Dendritic cell treated with granulocyte-macrophage colony-stimulating factor and Interleukin-4, amounts not matched to agents 40 ng/mL and 50 ng/mL, for 4 days (primary cell): ENCODE results near the gene ADAMTS17.

Experiments used
- H3K27ac Mint-ChIP-seq: one replicate; pipeline ENCODE4 v1.8.0; 2022; ENCODE audit warnings: mild to moderate bottlenecking, mixed read lengths
- H3K27me3 Mint-ChIP-seq: one replicate; pipeline ENCODE4 v1.8.0; 2022; ENCODE audit warnings: mild to moderate bottlenecking, mixed read lengths
- H3K36me3 Mint-ChIP-seq: one replicate; pipeline ENCODE4 v1.8.0; 2022; ENCODE audit warnings: low read depth, mixed read lengths
- H3K4me1 Mint-ChIP-seq: one replicate; pipeline ENCODE4 v1.8.0; 2022; ENCODE audit warnings: low read depth, mixed read lengths
- H3K4me3 Mint-ChIP-seq: one replicate; pipeline ENCODE4 v1.8.0; 2022; ENCODE audit warnings: mild to moderate bottlenecking, moderate library complexity, mixed read lengths
- H3K9me3 Mint-ChIP-seq: one replicate; pipeline ENCODE4 v1.8.0; 2022; ENCODE audit warnings: mixed read lengths
- intact Hi-C: fragments of 100-400 bp; cut with micrococcal nuclease; formaldehyde crosslinking; loops from one replicate; pipeline ENCODE4 v1.15.0; 2022

Gene ADAMTS17

GRCh38 chr15:100113351-100114080 lies 228.3 kb downstream of the ADAMTS17 start:
- Mint-ChIP-seq H3K9me3 (peaks cover 11% of the 10 kb centered on the region), H3K27ac (no peak overlapping the region), H3K4me3 (no peak overlapping the region), H3K36me3 (no peaks in the 10 kb centered on the region), H3K4me1 (no peaks in the 10 kb centered on the region), H3K27me3 (peaks cover 10% of the 10 kb centered on the region)
- intact Hi-C loops: no loop called here

DNA sequence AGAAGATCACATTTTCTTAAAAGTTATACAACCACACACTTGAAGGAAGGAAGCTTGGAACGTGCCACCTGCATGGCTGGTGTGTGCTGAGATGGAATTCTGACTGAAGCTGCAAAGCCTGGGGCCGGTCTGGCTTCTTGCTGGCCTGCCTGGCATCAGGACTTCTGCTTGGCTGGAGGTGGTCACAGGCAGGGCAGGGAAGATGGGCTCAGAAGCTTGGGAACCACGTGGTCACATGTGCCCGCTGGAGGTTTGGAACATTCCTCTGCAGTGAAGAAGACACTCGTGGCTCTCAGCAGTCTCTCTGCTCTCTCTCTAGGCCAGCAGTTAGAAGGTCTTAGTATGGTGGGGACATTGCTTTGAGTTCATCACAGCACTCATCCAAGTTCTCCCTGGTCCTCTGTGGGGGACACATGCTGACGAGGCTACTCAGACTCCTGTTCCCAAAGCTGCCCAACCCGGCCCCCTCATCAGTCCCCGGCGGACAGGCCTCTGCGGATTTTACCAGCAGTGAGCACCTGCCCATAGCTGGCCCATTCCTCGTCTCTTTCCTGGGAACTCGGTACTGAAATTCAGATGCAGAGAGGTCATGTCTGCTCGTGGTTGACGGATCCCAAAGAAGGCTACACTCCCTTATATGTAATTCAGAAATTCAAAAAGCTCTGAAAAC lies 229.0 kb downstream of the ADAMTS17 start:
- H3K27ac Mint-ChIP-seq: no peak overlapping the region
- intact Hi-C loops: no loop called here
- no peaks in the 10 kb centered on the region for H3K36me3 Mint-ChIP-seq
- no peak overlapping the region for H3K4me3 Mint-ChIP-seq
- H3K4me1 Mint-ChIP-seq: no peaks in the 10 kb centered on the region
- peaks cover 10% of the 10 kb centered on the region for H3K27me3 Mint-ChIP-seq
- peaks cover 4% of the 10 kb centered on the region for H3K9me3 Mint-ChIP-seq

DNA sequence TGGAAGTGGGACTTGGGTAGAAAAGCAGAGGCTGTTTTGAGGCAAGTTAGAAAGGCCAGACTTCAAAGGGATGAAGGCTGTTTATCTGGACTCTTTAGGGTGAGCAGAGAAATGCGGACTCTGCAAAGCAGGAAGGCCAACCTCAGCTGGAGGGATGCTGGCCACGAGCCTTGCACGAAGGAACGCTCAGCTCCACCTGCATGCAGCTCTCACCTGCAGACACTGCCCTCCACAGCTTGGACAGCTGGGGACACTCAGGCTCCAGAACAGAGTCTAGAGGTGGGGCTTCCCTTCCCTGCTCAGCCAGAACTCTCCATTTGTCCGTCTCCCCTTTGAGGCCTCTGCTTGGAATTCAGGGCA lies 229.7 kb downstream of the ADAMTS17 start:
- no peaks in the 10 kb centered on the region for H3K4me1 Mint-ChIP-seq
- H3K27me3 Mint-ChIP-seq: peaks cover 10% of the 10 kb centered on the region
- H3K4me3 Mint-ChIP-seq: no peak overlapping the region
- H3K27ac Mint-ChIP-seq: no peak overlapping the region
- intact Hi-C loops: no loop called here
- no peaks in the 10 kb centered on the region for H3K36me3 Mint-ChIP-seq
- no peaks in the 10 kb centered on the region for H3K9me3 Mint-ChIP-seq

DNA sequence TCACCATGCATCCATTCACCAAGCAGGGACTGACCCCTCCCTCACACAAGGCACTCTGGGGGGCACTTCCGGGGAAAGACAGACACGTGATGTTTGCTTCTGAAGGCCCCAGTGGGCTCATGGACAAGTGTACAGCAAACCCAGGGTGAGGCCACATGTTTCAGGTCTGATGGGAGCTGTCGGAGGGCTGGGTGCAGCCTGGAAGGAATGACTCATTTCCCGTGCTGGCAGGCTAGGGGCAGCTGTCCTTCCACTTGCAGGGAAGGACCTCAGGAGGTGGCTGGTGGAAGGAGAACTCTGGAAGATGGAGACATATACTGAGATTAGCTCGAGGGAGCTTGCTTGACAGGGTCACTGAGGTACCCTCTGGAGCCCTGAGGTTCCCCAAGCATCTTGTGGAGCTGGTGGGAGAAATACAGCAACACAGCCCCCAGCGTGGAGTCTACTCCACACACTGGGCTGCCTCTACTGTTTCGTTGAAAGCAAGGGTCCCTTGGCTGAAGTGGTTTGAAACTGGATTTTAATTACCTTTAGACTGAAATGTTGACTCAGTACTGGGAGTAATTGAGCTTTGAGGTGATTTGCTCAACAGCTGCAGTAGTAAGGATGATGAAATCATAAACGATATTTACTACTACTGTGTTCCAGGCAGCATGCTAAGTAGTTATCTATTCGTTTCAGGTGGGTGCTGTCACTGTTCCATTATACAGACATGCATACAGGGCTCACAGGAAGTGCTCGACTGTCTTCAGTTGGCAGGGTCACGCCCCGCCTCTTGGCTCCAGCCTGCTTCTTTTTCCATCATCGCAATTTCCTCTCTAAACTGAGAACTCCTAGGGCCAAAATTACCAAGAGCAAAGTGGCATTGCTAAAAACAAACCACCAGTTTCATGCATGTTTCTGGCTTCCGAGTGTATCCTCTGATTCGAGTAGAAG lies 230.4 kb downstream of the ADAMTS17 start:
- Mint-ChIP-seq H3K27me3 (peaks cover 10% of the 10 kb centered on the region), H3K27ac (no peak overlapping the region), H3K9me3 (no peaks in the 10 kb centered on the region), H3K4me3 (no peak overlapping the region), H3K36me3 (no peaks in the 10 kb centered on the region), H3K4me1 (no peaks in the 10 kb centered on the region)
- intact Hi-C loops: no loop called here

- intact Hi-C loops: no loop called here
- Mint-ChIP-seq H3K36me3 (no peaks in the 10 kb centered on the region), H3K27me3 (peaks cover 3% of the 10 kb centered on the region), H3K27ac (no peak overlapping the region), H3K4me3 (no peak overlapping the region), H3K4me1 (no peaks in the 10 kb centered on the region), H3K9me3 (no peaks in the 10 kb centered on the region)
Measured at GRCh38 chr15:100109486-100110035, 232.2 kb downstream of the ADAMTS17 start.

DNA sequence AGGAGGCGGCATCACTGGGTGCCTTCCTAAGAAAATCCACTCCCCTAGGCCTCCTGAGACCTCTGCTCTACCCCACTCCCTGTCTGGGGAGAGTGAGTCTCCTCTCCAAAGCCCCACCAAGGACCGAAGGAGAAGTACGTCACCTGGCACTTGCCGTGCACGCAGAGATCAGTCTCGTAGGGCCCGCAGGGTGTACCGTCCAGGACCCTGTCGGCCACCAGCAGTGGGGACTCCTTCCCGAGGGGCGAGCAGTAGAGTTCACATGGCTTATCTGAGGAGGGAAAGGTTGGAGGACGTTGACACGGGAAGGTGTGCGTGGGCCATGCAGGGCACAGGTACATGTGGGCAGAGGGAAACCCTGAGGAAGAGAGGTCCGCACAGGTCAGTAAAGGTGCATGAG lies 232.9 kb downstream of the ADAMTS17 start:
- no peaks in the 10 kb centered on the region for H3K36me3 Mint-ChIP-seq
- H3K27ac Mint-ChIP-seq: no peak overlapping the region
- H3K9me3 Mint-ChIP-seq: no peaks in the 10 kb centered on the region
- intact Hi-C loops: no loop called here
- H3K27me3 Mint-ChIP-seq: no peaks in the 10 kb centered on the region
- H3K4me1 Mint-ChIP-seq: no peaks in the 10 kb centered on the region
- no peak overlapping the region for H3K4me3 Mint-ChIP-seq

GRCh38 chr15:100108346-100108745 lies 233.4 kb downstream of the ADAMTS17 start:
- intact Hi-C loops: no loop called here
- Mint-ChIP-seq H3K27ac (no peak overlapping the region), H3K9me3 (no peaks in the 10 kb centered on the region), H3K36me3 (no peaks in the 10 kb centered on the region), H3K4me1 (no peaks in the 10 kb centered on the region), H3K4me3 (no peak overlapping the region), H3K27me3 (no peaks in the 10 kb centered on the region)

DNA sequence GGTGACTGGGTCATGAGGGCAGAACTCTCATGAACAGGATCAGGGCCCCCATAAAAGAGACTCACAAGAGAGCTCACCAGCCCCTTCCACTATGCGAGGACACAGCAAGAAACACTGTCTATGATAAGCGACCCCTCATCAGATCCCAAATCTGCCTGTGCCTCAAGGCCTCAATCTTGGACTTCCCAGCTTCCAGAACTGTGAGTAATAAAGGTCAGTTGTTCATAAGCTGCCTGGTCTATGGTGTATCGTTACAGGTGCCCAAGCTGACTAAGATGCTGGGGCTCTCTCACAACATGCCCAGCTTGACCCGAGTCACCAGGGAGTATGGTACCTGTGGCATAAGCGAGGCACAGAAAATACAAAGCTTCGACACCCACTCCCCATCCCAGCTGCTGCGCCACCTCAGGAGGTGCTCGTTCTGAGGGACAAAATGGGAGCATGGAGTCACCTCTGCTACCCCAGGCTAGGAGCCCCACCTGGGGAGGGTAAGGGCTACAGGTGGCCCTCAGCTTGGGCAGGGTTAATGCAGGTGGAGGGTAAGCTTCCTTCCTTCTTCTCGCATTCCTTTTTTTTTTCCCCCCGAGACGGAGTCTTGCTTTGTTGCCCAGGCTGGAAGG lies 234.1 kb downstream of the ADAMTS17 start:
- Mint-ChIP-seq H3K36me3 (no peaks in the 10 kb centered on the region), H3K4me3 (no peak overlapping the region)
- intact Hi-C loops: no loop called here

DNA sequence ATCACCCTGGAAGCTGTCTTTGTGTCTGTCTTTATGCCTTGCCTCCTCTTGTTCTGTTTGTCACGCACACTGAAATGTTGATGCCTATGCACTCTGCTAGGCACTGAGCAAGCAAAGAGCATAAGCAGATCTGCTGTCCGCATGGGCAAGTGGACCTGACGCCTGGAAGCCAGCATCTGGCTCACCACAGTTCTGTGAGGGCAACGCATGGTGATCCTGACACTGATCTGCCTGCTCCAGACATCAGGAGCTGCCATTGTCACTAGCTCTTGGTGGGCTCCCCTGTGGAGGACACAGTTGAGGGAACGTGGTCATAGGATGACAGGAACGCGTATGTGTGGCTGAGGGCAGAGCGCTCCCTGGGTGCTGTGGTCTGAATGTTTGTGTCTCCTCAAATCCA lies 234.6 kb downstream of the ADAMTS17 start:
- no peak overlapping the region for H3K4me3 Mint-ChIP-seq
- H3K27me3 Mint-ChIP-seq: no peaks in the 10 kb centered on the region
- H3K4me1 Mint-ChIP-seq: no peaks in the 10 kb centered on the region
- H3K27ac Mint-ChIP-seq: no peak overlapping the region
- H3K9me3 Mint-ChIP-seq: no peaks in the 10 kb centered on the region
- intact Hi-C loops: no loop called here
- no peaks in the 10 kb centered on the region for H3K36me3 Mint-ChIP-seq

More for the DNA sequence above, 234.1 kb downstream of the ADAMTS17 start:
- H3K4me1 Mint-ChIP-seq: no peaks in the 10 kb centered on the region
- no peak overlapping the region for H3K27ac Mint-ChIP-seq
- no peaks in the 10 kb centered on the region for H3K9me3 Mint-ChIP-seq
- H3K27me3 Mint-ChIP-seq: no peaks in the 10 kb centered on the region

GRCh38 chr15:100106732-100107131 lies 235.0 kb downstream of the ADAMTS17 start:
- Mint-ChIP-seq H3K36me3 (no peaks in the 10 kb centered on the region), H3K4me3 (no peak overlapping the region), H3K4me1 (no peaks in the 10 kb centered on the region), H3K27me3 (no peaks in the 10 kb centered on the region), H3K9me3 (no peaks in the 10 kb centered on the region), H3K27ac (no peak overlapping the region)
- intact Hi-C loops: no loop called here

GRCh38 chr15:100105101-100105500 lies 236.7 kb downstream of the ADAMTS17 start:
- Mint-ChIP-seq H3K4me3 (no peak overlapping the region), H3K27me3 (no peaks in the 10 kb centered on the region), H3K9me3 (no peaks in the 10 kb centered on the region), H3K4me1 (no peaks in the 10 kb centered on the region), H3K36me3 (no peaks in the 10 kb centered on the region), H3K27ac (no peak overlapping the region)
- intact Hi-C loops: no loop called here

DNA sequence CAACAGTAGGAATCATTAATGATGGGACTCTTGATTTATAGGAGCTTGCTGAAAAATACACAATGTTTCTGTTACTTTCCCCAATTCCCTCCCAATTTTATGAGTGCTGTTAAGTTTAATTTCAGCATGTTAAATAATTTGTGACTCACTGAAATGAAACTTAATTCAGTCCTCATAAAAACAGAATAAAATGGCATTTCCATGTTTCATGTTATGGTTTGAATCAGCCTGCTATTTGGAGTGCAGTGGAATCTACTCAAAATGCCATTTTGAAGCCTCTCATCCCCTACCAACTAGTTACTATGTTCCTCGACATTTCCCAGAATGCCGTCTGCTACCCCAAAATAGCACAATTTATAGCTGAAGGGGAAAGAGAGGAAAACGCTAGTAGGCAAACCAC lies 237.5 kb downstream of the ADAMTS17 start:
- Mint-ChIP-seq H3K9me3 (no peaks in the 10 kb centered on the region), H3K27ac (no peak overlapping the region)

DNA sequence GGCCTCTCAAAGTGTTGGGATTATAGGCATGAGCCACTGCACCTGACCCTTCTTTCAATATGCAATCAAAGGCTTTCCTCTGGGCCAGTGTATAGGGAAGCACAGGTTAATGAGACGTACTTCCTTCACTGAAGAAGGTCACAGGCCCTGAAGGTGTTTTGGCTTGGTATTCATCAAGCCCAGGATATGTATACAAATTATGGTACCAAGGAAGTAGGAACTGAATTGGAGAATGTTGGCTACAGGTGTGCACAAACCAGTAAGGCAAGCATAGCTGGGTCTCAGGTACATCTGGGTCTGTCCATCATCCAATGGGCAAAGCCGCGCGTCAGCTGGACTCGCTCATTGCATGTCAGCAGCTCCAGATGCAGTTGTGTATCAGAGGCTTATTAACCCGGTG lies 237.9 kb downstream of the ADAMTS17 start:
- H3K4me3 Mint-ChIP-seq: no peak overlapping the region
- no peaks in the 10 kb centered on the region for H3K9me3 Mint-ChIP-seq
- intact Hi-C loops: no loop called here
- H3K36me3 Mint-ChIP-seq: no peaks in the 10 kb centered on the region
- H3K27ac Mint-ChIP-seq: no peak overlapping the region
- no peaks in the 10 kb centered on the region for H3K27me3 Mint-ChIP-seq
- no peaks in the 10 kb centered on the region for H3K4me1 Mint-ChIP-seq

More for the DNA sequence above, 237.5 kb downstream of the ADAMTS17 start:
- Mint-ChIP-seq H3K4me1 (no peaks in the 10 kb centered on the region), H3K36me3 (no peaks in the 10 kb centered on the region), H3K4me3 (no peak overlapping the region), H3K27me3 (no peaks in the 10 kb centered on the region)
- intact Hi-C loops: no loop called here
